Measurements from ENCODE around the gene CHAF1B. TPM values are rescaled to one million over a fixed set of nuclear protein-coding genes. Genes with fewer than 3 reads are reported as not detected.
"Not testable (repeated sequence)": the region's sequence is repeated elsewhere in the genome, so short reads cannot be mapped to it uniquely, and the experiment has no call there.

Gene CHAF1B
- total RNA-seq, 2 donors from 2014 or later: 4.2 to 4.9 TPM

- Histone ChIP-seq H3K9me3 (no peaks in the 10 kb centered on the region), H3K4me1 (replicated peaks) (no peaks in the 10 kb centered on the region), H3K27me3 (replicated peaks; ENCODE audit: insufficient read depth) (no peaks in the 10 kb centered on the region), H3K36me3 (no peaks in the 10 kb centered on the region), H3K4me3 (no peak overlapping the region), H3K27ac (no peak overlapping the region)
- WGBS: 91% methylated on average over 3 of the region's 3 CpGs
- intact Hi-C loops (cut with DNase I): no loop called here
- no peak for DNase-seq (ENCODE audit: low spot score)
- no peak for TF ChIP-seq CTCF (IDR thresholded peaks at IDR 0.05)
- no peak for TF ChIP-seq POLR2A (IDR thresholded peaks at IDR 0.05)
- TF ChIP-seq POLR2AphosphoS5 (IDR thresholded peaks at IDR 0.05): no peak
These were observed 11.1 kb downstream of the CHAF1B start for GRCh38 chr21:36396325-36396724.

- Histone ChIP-seq H3K4me1 (replicated peaks) (no peaks in the 10 kb centered on the region), H3K9me3 (no peaks in the 10 kb centered on the region), H3K36me3 (no peaks in the 10 kb centered on the region), H3K4me3 (no peak overlapping the region), H3K27me3 (replicated peaks; ENCODE audit: insufficient read depth) (no peaks in the 10 kb centered on the region), H3K27ac (no peak overlapping the region)
- no peak for DNase-seq (ENCODE audit: low spot score)
- WGBS: 94% methylated on average over 4 of the region's 4 CpGs
- no peak for TF ChIP-seq POLR2A (IDR thresholded peaks at IDR 0.05)
- no peak for TF ChIP-seq POLR2AphosphoS5 (IDR thresholded peaks at IDR 0.05)
- no peak for TF ChIP-seq CTCF (IDR thresholded peaks at IDR 0.05)
- intact Hi-C loops (cut with DNase I): no loop called here
These were observed 11.8 kb downstream of the CHAF1B start for GRCh38 chr21:36396971-36397370.

- H3K27ac ChIP-seq: no peak overlapping the region
- no peaks in the 10 kb centered on the region for H3K36me3 ChIP-seq
- TF ChIP-seq POLR2A (IDR thresholded peaks at IDR 0.05): no peak
- no peak for TF ChIP-seq CTCF (IDR thresholded peaks at IDR 0.05)
- TF ChIP-seq POLR2AphosphoS5 (IDR thresholded peaks at IDR 0.05): no peak
- intact Hi-C loops (cut with DNase I): no loop called here
- no peaks in the 10 kb centered on the region for H3K4me1 ChIP-seq (replicated peaks)
- no peaks in the 10 kb centered on the region for H3K9me3 ChIP-seq
- DNase-seq (ENCODE audit: low spot score): no peak
- H3K27me3 ChIP-seq (replicated peaks; ENCODE audit: insufficient read depth): no peaks in the 10 kb centered on the region
- H3K4me3 ChIP-seq: no peak overlapping the region
- 90% methylated on average over 5 of the region's 5 CpGs for WGBS
These were observed 12.4 kb downstream of the CHAF1B start for GRCh38 chr21:36397606-36398005.

GRCh38 chr21:36399736-36400135 lies 14.5 kb downstream of the CHAF1B start:
- H3K27me3 ChIP-seq (replicated peaks; ENCODE audit: insufficient read depth); H3K9me3 ChIP-seq; H3K36me3 ChIP-seq; H3K27ac ChIP-seq; DNase-seq (ENCODE audit: low spot score); H3K4me1 ChIP-seq (replicated peaks); H3K4me3 ChIP-seq; intact Hi-C loops (cut with DNase I): not testable (repeated sequence)
- 94% methylated on average over 9 of the region's 9 CpGs for WGBS

GRCh38 chr21:36400719-36401118 lies 15.5 kb downstream of the CHAF1B start:
- WGBS: 94% methylated on average over 8 of the region's 8 CpGs

More at GRCh38 chr21:36400719-36401118, 15.5 kb downstream of the CHAF1B start:
- Histone ChIP-seq H3K9me3 (no peaks in the 10 kb centered on the region), H3K27ac (no peak overlapping the region), H3K4me1 (replicated peaks) (no peaks in the 10 kb centered on the region), H3K27me3 (replicated peaks; ENCODE audit: insufficient read depth) (no peaks in the 10 kb centered on the region), H3K36me3 (no peaks in the 10 kb centered on the region), H3K4me3 (no peak overlapping the region)
- intact Hi-C loops (cut with DNase I): no loop called here
- TF ChIP-seq POLR2AphosphoS5 (IDR thresholded peaks at IDR 0.05) (no peak), POLR2A (IDR thresholded peaks at IDR 0.05) (no peak), CTCF (IDR thresholded peaks at IDR 0.05) (no peak)
- DNase-seq (ENCODE audit: low spot score): no peak

Measured in prostate gland (tissue), 2 donors.